GM21528 (cell line): ENCODE measurements around the gene CAND2.
"Not testable (repeated sequence)": the region's sequence is repeated elsewhere in the genome, so short reads cannot be mapped to it uniquely, and the experiment has no call there.

Source experiments
- ATAC-seq: cut with Tn5 transposase; IDR thresholded peaks from one replicate; pipeline ENCODE4 v1.9.1; 2021; ENCODE audit warnings: mild to moderate bottlenecking, moderate library complexity; ENCODE audit not compliant: unreplicated experiment, low FRiP score

The CAND2 gene

DNA sequence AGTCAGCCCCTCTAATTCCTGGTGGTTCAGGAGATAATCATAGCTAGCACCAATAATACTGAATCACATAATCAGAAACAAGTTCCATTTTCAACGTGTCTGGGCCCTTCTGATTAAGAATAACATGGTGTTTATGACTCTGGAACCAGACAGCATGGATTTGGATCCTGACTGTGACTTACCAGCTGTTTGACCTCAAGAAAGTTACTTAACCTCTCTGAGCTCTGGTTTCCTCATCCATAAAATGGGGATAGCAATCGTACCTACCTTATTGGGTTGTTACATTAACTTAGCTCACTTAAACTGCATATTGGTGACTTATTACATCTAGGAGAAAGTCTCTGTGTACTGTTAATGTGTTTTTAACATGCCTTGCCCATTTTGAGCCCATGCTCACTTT is 26.7 kb upstream of the CAND2 start:
- no peak for ATAC-seq

DNA sequence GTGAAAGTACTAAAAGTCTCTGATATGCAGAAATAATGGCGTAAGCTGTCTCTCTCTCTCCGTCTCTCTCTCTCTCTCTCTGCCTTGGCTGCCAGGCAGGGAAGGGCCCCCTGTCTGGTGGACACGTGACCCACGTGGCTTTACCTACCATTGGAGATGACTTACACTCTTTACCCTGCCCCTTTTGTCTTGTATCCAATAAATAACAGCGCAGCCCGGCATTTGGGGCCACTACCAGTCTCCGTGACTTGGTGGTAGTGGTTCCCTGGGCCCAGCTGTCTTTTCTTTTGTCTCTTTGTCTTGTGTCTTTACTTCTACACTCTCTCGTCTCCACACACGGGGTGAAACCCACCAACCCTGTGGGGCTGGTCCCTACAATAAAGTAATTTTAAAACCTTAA is 25.2 kb upstream of the CAND2 start:
- ATAC-seq: no peak

DNA sequence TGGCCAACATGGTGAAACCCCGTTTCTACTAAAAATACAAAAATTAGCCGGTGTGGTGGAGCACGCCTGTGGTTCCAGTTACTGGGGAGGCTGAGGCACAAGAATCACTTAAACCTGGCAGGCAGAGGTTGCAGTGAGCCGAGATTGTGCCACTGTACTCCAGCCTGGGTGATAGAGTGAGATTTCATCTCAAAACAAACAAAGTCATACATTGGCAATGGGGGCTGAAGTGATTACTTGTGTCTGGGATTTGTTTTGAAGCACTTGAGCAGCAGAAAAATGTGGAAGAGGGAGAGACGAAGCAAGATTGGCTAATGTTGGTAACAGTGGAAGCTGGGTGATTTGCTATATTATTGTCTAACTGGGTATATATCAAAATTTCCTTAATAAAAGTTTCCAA is 24.0 kb upstream of the CAND2 start:
- no peak for ATAC-seq

DNA sequence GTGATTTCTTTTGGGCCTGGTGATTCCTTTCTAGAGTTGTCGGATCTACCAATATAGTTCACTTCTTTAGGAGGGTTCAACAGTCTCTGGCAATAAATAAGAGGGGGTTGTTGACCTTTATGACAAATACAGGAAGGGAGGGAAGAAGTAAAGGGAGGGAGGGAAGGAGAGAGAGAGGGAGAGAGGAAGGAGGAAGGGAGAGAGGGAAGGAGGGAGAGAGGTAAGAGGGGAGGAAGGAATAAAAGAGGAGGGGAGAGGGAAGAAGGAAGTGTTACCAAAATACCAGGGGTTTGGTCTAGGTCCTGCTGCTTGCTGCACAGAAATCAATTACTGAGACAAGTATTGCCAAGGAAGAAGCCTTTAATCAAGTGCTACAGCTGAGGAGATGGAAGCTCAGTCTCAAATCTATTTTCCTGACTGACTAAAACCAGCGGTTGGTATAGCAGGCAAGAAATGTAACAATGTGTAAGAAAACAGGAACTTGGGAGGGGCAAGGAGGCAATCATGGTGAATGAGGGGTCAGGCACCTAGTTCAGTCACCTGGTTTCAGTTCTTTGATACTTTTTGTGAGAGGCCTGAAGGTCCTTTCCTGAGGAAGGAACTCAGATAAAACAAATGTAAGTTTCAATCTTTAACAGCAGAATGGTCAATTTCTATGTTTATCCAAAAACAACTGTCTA is 23.3 kb upstream of the CAND2 start:
- ATAC-seq: no peak

DNA sequence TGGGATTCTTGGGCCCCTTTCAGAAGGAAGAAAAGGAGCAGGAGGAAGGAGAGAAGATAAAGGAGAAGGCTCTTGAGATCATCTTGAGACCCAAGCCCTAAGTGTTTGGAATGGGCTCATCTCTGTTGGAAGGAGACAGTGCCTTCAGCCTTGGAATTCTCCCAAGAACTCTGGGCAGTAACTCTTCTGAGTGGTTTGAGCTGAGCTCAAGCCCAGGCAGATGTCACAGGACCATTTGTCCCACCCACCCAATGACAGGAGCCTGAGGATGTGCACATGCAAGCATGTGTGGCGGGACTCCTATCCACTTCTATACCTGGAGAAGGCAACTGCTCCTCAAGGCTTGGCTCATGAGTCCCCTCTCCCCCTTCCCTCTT is 22.8 kb upstream of the CAND2 start:
- no peak for ATAC-seq

DNA sequence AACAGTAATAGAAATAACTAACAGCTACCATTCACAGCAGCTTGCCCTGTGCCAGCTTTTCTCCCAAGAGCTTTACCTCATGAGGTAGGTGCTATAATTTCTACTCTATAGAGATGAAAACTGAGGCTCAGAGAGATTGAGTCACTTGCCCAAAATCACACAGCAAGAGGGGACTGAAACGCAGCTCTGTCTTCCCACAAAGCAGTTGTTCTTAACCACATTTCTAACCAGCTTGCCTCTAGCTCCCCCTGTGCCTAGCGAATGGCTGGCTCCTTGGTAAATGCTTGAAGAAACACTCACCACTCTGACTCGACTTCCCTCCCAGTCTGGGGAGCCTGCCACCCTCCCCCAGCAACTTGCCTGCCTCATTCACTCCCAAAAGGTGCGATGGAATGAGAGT is 21.9 kb upstream of the CAND2 start:
- ATAC-seq: no peak

DNA sequence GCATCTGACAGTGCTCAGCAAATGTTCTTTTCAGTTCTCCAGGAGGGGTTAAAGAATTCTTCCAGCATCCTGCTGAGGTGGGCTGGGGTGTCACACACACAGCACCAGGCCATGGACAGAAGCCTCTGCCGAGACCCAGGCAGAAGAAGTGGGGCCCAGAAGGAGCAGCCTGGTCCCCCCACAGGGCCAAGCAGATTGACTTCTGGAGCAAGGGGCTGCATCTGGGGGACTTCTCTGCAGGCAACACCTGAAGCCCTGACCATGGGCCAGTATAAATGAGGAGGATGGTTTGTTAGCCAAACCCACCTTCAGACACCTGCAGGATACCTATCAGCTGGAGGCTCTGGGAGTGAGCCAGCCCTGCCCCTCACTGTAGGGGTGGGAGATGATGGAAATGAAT is 21.3 kb upstream of the CAND2 start:
- no peak for ATAC-seq

DNA sequence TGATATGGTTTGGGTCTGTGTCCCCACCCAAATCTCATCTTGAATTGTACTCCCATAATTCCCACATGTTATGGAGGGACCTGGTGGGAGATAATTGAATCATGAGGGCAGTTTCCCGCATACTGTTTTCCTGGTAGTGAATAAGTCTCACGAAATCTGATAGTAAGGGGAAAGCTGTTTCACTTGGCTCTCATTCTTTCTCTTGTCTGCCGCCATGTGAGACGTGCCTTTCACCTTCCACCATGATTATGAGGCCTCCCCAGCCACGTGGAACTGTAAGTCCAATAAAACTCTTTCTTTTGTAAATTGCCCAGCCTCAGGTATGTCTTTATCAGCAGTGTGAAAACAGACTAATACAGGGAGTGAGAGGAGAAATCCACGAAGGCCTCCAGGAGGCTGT is 20.5 kb upstream of the CAND2 start:
- ATAC-seq: not testable (repeated sequence)

DNA sequence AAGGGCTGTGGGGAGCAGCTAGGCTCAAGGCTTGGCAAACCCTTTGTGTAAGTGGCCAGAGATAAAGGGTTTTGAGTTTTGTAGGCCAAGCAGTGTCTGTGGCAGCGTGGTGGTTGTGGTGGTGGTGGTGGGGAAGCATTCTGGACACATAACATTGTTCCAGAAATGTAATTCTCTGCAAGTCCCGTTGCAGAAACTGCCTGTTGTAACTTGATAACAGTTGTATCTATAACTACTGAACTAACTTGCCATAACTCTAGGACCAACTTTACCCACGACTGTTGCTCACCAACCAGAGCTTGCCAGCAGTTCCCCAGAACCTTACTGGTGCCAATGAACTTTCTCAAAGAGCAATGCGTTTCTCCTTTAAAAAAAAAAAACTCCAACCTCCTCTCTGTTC is 19.3 kb upstream of the CAND2 start:
- no peak for ATAC-seq

DNA sequence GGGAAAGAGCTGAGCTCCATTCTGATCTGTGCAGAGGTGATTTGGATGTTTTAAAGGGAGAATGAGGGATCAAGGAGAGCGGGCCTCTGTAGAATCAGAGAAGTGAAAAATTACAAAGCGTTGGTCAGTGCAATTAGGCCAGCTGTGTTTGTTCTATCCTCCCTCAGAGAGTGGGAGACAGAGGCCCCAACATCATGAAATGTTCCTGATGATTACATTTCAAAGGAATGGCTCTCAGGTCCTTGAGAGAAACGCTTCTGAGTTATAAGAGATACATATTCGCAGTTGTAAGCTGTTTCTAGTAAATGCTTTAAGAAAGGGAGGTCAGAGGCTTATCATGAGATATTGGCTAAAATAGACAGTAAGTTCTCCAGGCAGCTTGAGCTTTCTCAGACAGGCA is 15.7 kb upstream of the CAND2 start:
- ATAC-seq: no peak

DNA sequence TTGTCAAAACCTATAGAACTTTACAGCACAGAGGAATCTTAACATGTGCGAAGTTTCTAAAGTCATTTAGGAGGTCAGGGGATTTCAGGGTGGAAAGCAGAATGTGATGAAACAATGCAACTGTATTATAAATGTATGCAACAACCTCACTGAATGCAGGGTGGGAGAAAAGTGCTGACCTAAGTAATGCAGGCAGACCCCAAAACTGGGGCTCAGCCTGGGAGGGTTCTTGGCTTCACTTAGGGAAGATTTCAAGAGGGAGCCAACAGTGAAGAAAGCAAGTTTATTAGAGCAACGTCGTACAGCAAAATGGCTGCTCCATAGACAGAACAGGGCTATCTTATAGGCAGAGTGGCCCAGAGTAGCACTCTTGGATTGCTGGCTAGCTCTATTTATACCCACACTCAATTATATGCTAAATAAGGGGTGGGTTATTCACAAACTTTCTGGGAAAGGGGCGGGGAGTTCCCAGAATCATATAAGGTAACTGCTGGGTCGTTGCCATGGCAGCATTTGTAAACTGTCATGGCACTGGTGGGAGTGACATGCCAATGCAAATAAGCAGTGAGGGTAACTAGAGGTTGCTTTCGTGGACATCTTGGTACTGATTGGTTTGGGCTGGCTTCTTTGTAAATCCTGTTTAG is 14.2 kb upstream of the CAND2 start:
- no peak for ATAC-seq

DNA sequence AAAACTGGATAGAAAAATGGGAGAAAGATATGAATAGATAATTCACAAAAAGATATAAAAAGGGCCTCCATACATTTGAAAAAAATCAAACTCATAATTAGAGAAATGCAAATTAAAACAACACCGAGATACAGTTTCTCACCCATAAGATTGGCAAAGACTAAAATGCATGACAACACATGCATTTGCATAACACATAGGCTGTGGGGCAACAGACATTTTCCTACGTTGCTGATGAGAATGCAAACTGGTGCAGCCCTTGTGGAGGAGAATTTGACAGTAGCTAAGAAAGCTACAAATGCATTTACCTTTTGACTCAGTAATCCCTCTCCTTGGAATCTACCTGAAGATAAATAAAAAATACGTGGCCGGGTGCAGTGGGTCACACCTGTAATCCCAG is 11.4 kb upstream of the CAND2 start:
- ATAC-seq: no peak

DNA sequence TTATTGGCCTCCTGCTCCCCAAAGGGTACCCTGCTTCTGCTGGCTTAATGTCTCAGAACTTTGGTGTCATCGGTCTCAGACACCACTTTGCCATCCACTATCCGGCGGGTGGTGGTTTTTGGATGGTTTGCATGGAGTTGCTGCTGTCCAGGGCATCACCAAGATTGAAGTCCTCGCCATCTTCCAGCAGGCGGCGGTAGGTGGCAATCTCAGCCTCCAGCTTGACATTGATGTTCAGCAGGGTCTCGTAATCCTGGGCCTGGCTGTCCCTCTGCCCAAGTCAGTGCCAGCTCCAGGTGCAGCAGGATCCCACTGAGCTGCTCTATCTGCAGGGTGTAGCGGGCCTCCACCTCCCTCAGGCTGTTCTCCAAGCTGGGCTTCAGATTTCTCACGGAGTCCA is 9.1 kb upstream of the CAND2 start:
- ATAC-seq: not testable (repeated sequence)

DNA sequence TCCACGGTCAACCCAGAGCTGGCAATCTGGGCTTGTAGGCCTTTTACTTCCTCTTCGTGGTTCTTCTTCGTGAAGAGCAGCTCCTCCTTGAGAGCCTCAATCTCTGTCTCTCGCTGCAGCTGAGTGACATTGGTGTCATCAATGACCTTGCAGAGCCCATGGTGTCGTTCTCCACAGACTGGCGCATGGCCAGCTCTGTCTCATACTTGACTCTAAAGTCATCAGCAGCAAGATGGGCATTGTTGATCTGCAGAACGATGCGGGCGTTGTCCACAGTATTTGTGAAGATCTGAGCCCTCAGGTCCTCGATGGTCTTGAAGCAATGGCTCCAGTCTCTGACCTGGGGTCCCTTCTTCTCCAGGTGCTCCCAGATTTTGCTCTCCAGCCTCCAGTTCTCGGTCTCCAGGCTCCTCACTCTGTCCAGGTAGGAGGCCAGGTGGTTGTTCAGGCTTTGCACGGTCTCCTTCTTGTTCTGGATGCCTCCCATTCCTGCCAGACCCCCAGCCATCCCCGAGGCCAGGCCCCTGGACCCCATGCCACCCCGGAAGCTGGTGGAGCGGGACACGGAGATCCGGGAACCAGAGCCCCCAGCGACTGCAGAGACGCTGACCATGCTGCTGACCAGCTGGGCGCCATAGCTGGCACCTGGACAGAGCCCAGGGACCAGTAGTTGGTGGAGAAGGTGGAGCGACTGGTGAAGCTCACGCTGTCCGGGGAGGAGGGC is 8.4 kb upstream of the CAND2 start:
- ATAC-seq: not testable (repeated sequence)

DNA sequence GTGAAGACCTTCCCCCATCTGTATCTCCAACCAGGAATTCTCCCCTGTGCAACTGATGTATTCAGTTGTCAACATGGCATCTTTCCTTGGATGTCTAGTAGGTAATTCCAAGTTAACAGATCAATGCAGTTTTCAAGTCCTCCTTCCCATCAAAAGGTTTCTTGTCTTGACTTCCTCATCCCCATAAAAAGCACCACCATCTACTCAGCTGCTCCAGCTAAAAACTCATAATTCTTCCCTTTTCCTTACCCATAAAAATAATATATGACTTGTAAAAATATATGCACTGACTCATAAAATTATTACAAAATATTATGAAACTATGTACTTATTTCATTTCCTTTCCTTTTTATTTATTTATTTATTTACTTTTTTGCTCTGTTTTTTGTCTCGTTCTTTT is 5.0 kb upstream of the CAND2 start:
- no peak for ATAC-seq

DNA sequence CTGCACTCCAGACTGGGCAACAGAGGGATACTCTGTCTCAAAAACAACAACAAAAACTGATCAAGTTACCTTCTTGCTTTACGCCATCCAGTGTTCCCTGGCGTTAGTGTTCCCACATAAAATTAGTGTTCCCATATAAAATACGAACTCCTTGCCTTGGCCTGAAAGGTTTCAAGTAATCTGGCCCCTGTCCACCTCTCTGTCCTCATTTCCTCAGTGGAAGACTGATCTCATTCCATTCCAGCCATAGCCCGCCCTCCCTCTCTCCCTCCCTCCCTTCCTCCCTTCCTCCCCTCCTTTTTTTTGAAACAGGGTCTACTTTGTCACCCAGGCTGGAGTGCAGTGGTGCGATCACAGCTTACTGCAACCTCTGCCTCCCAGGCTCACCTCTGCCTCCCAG is 2.8 kb upstream of the CAND2 start:
- ATAC-seq: no peak

DNA sequence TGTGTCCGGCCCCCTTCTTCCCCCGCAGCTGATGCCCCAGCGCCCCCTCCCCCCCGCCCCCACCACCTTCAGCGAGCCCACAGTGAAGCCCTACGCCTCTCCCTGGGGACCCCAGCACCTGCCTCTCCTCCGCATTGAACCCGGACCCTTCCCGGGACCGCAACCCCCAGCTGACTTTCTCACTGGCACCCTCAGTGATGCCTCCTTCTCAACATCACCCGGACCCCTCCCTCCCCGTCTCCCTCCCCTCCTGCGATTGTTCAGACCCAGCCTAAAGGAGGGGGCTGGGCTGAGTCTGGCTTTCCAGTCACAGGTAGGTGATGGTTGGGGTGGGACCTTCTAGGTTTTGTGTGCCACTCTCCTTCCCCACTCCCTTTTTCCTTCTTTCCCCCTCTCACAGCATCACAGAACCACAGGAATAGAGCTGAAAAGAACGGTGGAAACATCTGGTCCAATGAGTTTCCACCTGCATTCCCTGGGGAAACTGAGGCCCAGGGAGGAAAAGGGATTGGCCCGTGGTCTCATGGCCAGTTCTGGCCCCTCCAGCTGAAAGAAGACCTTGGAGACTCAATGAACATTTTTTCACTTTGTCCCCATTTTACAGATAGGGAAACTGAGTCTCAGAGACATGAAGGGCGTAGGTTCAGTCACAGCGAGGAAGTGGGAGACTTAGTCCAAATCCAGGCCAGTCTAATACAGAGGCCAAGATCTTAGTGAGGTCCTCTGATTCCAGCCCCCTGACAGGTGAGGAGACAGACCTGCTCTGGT is 828 bp downstream of the CAND2 start:
- no peak for ATAC-seq

DNA sequence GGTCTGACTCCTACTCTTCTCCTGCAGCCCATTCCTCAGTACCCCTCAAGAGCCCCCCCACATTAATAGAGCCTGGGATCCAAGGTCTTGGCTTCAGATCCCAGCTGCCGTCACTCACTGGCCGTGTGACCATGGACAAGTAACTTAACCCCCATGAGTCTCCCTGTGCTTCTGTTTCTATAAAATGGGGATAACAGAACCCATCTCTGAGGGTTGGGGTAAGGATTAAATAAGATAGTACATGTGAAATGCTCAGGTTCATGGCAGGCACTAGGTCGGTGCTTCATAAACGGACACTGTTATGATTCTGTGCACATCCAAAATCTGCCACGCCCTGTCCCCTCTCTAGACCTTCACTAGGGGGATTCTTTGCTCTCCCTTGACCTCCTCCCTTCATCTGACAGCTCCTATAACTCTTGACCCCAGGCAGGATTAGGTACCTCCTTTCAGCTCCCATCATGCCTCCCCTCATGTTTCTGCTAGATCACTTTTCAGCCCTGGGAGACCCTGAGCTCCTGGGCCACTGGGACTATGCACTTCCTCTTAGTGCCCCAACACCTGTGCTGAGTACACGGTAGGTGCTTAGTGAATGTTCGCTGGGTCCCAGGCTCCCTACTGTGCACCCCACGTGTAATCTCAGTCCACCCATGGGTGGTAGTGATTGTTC is 1.5 kb downstream of the CAND2 start:
- ATAC-seq: no peak

DNA sequence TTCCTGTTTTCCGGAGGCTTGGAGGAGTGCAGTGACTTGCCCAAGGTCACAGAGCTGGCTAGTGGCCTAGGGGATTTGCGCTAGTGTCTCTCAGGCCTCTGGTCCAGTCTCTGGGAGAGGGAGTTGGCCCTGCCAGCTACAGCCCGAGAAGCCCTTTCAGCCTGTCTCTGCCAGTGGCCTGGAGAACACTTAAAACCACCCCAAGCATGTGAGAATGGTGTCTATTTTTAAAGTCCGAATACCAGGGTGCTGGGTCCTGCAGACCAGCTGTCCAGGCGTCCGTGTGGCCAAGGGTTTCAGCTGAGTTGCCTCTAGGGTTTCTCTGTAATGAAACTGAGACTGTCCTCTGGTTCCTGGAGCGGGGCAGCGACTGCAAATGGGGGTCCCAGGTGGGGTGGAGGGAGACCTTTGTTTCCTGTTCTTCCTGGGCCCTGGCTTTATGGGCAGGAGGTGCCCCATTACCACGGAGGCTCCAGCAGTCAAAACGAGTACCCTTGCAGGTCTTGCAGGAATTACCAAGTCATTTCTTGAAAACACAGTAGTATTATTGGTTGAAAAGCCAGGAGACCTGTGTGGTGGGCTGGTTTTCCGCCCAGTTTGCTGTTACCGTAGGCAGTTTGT is 2.2 kb downstream of the CAND2 start:
- no peak for ATAC-seq
